ENCODE results near the gene GREB1L.

DNA sequence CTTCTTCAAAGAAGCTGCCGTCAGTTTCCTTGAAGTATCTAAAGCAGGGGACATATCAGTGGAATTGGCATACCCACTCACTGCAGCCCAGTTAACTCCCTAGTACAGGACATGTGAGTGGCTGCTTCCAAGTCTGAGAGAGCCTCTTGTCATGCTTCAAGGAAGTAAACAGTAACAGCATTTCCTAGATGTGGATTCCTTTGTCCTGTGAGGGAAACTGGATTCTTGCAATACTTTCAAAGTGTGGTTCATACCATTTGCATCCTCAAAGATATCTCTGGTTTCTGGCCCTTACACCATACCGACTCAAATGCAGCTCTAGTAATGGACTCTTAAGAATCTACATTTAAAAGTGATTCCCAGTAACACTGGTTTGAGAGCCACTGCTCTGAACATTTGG lies 271.3 kb downstream of the GREB1L start:
- TF ChIP-seq EZH2 (optimal IDR thresholded peaks at IDR 0.05; ENCODE audit: low read depth, low read length) = no peak
- TF ChIP-seq, protein P1, sequence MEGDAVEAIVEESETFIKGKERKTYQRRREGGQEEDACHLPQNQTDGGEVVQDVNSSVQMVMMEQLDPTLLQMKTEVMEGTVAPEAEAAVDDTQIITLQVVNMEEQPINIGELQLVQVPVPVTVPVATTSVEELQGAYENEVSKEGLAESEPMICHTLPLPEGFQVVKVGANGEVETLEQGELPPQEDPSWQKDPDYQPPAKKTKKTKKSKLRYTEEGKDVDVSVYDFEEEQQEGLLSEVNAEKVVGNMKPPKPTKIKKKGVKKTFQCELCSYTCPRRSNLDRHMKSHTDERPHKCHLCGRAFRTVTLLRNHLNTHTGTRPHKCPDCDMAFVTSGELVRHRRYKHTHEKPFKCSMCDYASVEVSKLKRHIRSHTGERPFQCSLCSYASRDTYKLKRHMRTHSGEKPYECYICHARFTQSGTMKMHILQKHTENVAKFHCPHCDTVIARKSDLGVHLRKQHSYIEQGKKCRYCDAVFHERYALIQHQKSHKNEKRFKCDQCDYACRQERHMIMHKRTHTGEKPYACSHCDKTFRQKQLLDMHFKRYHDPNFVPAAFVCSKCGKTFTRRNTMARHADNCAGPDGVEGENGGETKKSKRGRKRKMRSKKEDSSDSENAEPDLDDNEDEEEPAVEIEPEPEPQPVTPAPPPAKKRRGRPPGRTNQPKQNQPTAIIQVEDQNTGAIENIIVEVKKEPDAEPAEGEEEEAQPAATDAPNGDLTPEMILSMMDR (IDR thresholded peaks at IDR 0.05; ENCODE audit: low read length) = no peak
